ENCODE data around the gene CEP192. TPM values are rescaled to one million over a fixed set of nuclear protein-coding genes. Genes with fewer than 3 reads are reported as not detected.

Gene CEP192
- total and polyA plus RNA-seq, 10 of the 15 experiments (the other 5 are each of a cell fraction or from before 2014, with no cell fraction given), result 15.4 to 58.2 (median 29.6) TPM

- TF ChIP-seq E2F8 (IDR thresholded peaks at IDR 0.05; ENCODE audit: low read depth, partially characterized antibody) (no peak), TCF12 (IDR thresholded peaks at IDR 0.05; ENCODE audit: low read depth, low read length) (no peak), POLR2AphosphoS2 (IDR thresholded peaks at IDR 0.05; ENCODE audit: low read depth, low read length) (no peak), MTA2 (IDR thresholded peaks at IDR 0.05; ENCODE audit: low read depth) (no peak), SREBF2 (IDR thresholded peaks at IDR 0.05; ENCODE audit: low read length) (no peak), NR2F1 (conservative IDR thresholded peaks at IDR 0.05) (no peak), ZNF207 (IDR thresholded peaks at IDR 0.05; ENCODE audit: borderline replicate concordance) (no peak), FOS (IDR thresholded peaks at IDR 0.05; ENCODE audit: borderline replicate concordance, extremely low read depth, insufficient read length) (no peak), SIX5 (IDR thresholded peaks at IDR 0.05; ENCODE audit: low read depth, low read length, severe bottlenecking) (no peak), IKZF2 (IDR thresholded peaks at IDR 0.05) (no peak), BCL3 (IDR thresholded peaks at IDR 0.05; ENCODE audit: borderline replicate concordance, insufficient read depth, low read depth, low read length, poor library complexity, severe bottlenecking) (no peak), NFYB (IDR thresholded peaks at IDR 0.05; ENCODE audit: insufficient read depth, low read depth, low read length) (no peak), ZNF24 (IDR thresholded peaks at IDR 0.05) (no peak), RAD21 (IDR thresholded peaks at IDR 0.05; ENCODE audit: insufficient read depth, low read depth, low read length) (no peak), YBX1 (IDR thresholded peaks at IDR 0.05) (no peak)
Observed at GRCh38 chr18:13054336-13054735, 63.2 kb downstream of the CEP192 start (continued).
